ENCODE data around the gene SMYD3.

- TF ChIP-seq CTCF (IDR thresholded peaks at IDR 0.05; ENCODE audit: low read depth, low read length, poor library complexity, severe bottlenecking), result no peak
- no peak for TF ChIP-seq EZH2phosphoT487 (IDR thresholded peaks at IDR 0.05; ENCODE audit: borderline replicate concordance, low read length)
Observed at GRCh38 chr1:246065592-246065991, 441.5 kb downstream of the SMYD3 start.

Data from DOHH2 (cell line).